Neural progenitor cell (in vitro differentiated cells): ENCODE results near the gene RPL6. TPM values are rescaled to one million over a fixed set of nuclear protein-coding genes. Genes with fewer than 3 reads are reported as not detected.

Experiments used
- DNase-seq: peaks from one replicate; pipeline ENCODE4 v3.0.0-alpha.2; 2016; ENCODE audit warnings: low spot score
- H2AFZ ChIP-seq: fragments of 200-600 bp; sonication (generic); replicated peaks from 2 replicates; pipeline ENCODE4 v1.6.1; 2016; ENCODE audit warnings: antibody characterized with exemption
- H3F3A ChIP-seq: fragments of 200-600 bp; sonication (generic); 2 replicates; pipeline ENCODE4 v1.6.1; 2016; ENCODE audit warnings: antibody characterized with exemption, low read depth
- H3K27ac ChIP-seq: fragments of 200-600 bp; sonication (generic); 2 replicates; pipeline ENCODE4 v1.5.1; 2016; ENCODE audit warnings: mild to moderate bottlenecking
- H3K27me3 ChIP-seq: fragments of 200-600 bp; sonication (generic); 2 replicates; pipeline ENCODE4 v1.6.1; 2016; ENCODE audit warnings: mild to moderate bottlenecking, moderate library complexity
- H3K36me3 ChIP-seq: fragments of 200-600 bp; sonication (generic); 2 replicates; pipeline ENCODE4 v1.5.1; 2016
- H3K4me1 ChIP-seq: fragments of 200-600 bp; sonication (generic); 2 replicates; pipeline ENCODE4 v1.6.1; 2016; ENCODE audit warnings: mixed run types
- H3K4me2 ChIP-seq: fragments of 200-600 bp; sonication (generic); 2 replicates; pipeline ENCODE4 v1.6.1; 2016
- H3K4me3 ChIP-seq: fragments of 200-600 bp; sonication (generic); 2 replicates; pipeline ENCODE4 v1.5.1; 2016
- H3K79me2 ChIP-seq: fragments of 200-600 bp; sonication (generic); 2 replicates; pipeline ENCODE4 v1.6.1; 2016; ENCODE audit warnings: low read depth
- H3K9ac ChIP-seq: fragments of 200-600 bp; sonication (generic); 2 replicates; pipeline ENCODE4 v1.6.1; 2016
- H3K9me3 ChIP-seq: fragments of 200-600 bp; sonication (generic); 2 replicates; pipeline ENCODE4 v1.5.1; 2016; ENCODE audit warnings: low read depth
- H4K20me1 ChIP-seq: fragments of 200-600 bp; sonication (generic); 2 replicates; pipeline ENCODE4 v1.6.1; 2016; ENCODE audit warnings: low read depth
- H3K27ac Mint-ChIP-seq: 3 replicates; pipeline ENCODE4 v1.8.0; 2021; ENCODE audit warnings: mixed read lengths
- H3K27me3 Mint-ChIP-seq: 2 replicates; pipeline ENCODE4 v1.8.0; 2022; ENCODE audit warnings: low read depth, mild to moderate bottlenecking, inconsistent platforms, moderate library complexity, mixed read lengths; ENCODE audit not compliant: insufficient read depth
- H3K36me3 Mint-ChIP-seq: 3 replicates; pipeline ENCODE4 v1.8.0; 2021; ENCODE audit warnings: mixed read lengths
- H3K4me1 Mint-ChIP-seq: 3 replicates; pipeline ENCODE4 v1.8.0; 2021; ENCODE audit warnings: mixed read lengths
- H3K4me3 Mint-ChIP-seq: 3 replicates; pipeline ENCODE4 v1.8.0; 2021; ENCODE audit warnings: mild to moderate bottlenecking, moderate library complexity, mixed read lengths
- H3K9me3 Mint-ChIP-seq: 3 replicates; pipeline ENCODE4 v1.8.0; 2020; ENCODE audit warnings: mixed read lengths
- EZH2 ChIP-seq: fragments of 200-600 bp; sonication (generic); IDR thresholded peaks from 2 replicates; pipeline ENCODE4 v1.6.1; 2017; ENCODE audit warnings: antibody characterized with exemption, mild to moderate bottlenecking, moderate library complexity
- EZH2phosphoT487 ChIP-seq: fragments of 200-600 bp; sonication (generic); IDR thresholded peaks from 2 replicates; pipeline ENCODE4 v1.6.1; 2017; ENCODE audit warnings: antibody characterized with exemption
- total RNA-seq: library from RNA; depleted of rRNA; stranded (reverse); fragments of >200 nt; gene quantifications from 2 replicates; pipeline ENCODE4 v1.2.3, GENCODE V29; 2015; ENCODE audit warnings: low replicate concordance
- TF ChIP-seq, protein P1 (sequence below): fragments of 200-600 bp; sonication (generic); IDR thresholded peaks from 2 replicates; pipeline ENCODE4 v1.5.1; 2017; ENCODE audit warnings: antibody characterized with exemption, mild to moderate bottlenecking

RPL6 gene
- total RNA-seq, 1 donor from 2014 or later: 3,685 TPM

DNA sequence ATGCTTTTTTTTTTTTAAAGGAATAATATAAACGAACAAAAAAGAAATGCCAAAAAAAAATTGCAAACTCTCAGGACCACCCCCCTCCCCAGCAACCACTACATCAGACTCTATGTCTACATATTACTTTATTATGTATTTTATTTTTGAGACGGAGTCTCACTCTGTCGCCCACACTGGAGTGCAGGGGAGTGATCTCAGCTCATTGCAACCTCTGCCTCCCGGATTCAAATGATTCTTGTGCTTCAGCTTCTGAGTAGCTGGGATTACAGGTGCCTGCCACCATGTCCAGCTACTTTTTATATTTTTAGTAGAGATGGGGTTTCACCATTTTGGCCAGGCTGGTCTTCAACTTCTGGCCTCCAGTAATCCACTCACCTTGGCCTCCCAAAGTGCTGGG, 50.1 kb downstream of the RPL6 start:
- H3K36me3 ChIP-seq: no peaks in the 10 kb centered on the region
- H3K27ac ChIP-seq: no peak overlapping the region
- H3K4me2 ChIP-seq: no peak overlapping the region
- Mint-ChIP-seq H3K27me3 (peaks cover 4% of the 10 kb centered on the region), H3K9me3 (no peaks in the 10 kb centered on the region), H3K36me3 (peaks cover 4% of the 10 kb centered on the region), H3K4me3 (no peak overlapping the region), H3K4me1 (peaks cover 4% of the 10 kb centered on the region), H3K27ac (no peak overlapping the region)
- no peak overlapping the region for H3K4me3 ChIP-seq
- no peaks in the 10 kb centered on the region for H3K4me1 ChIP-seq
- peaks cover 55% of the 10 kb centered on the region for H3K79me2 ChIP-seq
- H3K27me3 ChIP-seq: no peaks in the 10 kb centered on the region
- TF ChIP-seq, protein P1, sequence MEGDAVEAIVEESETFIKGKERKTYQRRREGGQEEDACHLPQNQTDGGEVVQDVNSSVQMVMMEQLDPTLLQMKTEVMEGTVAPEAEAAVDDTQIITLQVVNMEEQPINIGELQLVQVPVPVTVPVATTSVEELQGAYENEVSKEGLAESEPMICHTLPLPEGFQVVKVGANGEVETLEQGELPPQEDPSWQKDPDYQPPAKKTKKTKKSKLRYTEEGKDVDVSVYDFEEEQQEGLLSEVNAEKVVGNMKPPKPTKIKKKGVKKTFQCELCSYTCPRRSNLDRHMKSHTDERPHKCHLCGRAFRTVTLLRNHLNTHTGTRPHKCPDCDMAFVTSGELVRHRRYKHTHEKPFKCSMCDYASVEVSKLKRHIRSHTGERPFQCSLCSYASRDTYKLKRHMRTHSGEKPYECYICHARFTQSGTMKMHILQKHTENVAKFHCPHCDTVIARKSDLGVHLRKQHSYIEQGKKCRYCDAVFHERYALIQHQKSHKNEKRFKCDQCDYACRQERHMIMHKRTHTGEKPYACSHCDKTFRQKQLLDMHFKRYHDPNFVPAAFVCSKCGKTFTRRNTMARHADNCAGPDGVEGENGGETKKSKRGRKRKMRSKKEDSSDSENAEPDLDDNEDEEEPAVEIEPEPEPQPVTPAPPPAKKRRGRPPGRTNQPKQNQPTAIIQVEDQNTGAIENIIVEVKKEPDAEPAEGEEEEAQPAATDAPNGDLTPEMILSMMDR: no peak
- no peak for TF ChIP-seq EZH2phosphoT487
- TF ChIP-seq EZH2: no peak
- H3K9ac ChIP-seq: no peak overlapping the region
- no peak overlapping the region for H2AFZ ChIP-seq
- H3F3A ChIP-seq: no peaks in the 10 kb centered on the region
- H4K20me1 ChIP-seq: peaks cover 25% of the 10 kb centered on the region
- DNase-seq: no peak
- H3K9me3 ChIP-seq: no peaks in the 10 kb centered on the region

DNA sequence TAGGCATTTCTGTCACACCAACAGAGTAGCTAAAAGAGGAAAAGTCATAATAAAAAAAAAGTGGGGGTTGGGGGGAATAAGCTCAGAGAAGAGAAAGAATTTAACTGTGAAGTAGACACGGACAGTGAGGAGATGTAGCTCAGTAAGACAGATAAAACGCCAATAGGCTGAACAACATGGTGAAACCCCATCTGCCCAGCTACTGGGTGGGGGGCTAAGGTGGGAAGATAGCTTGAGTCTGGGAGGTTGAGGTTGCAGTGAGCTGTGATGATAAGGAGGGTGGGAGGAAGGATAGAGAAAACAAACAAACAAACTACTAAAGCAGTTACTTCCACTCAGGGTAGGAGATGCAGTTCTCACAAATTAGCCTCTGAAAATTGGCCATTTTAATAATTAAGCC, 52.2 kb downstream of the RPL6 start:
- H3K4me1 Mint-ChIP-seq: peaks cover 3% of the 10 kb centered on the region
- no peak overlapping the region for H3K4me3 ChIP-seq
- H3K36me3 ChIP-seq: no peaks in the 10 kb centered on the region
- no peak overlapping the region for H3K4me3 Mint-ChIP-seq
- H3K9ac ChIP-seq: no peak overlapping the region
- peaks cover 21% of the 10 kb centered on the region for H4K20me1 ChIP-seq
- TF ChIP-seq EZH2 (no peak), EZH2phosphoT487 (no peak)
- TF ChIP-seq, protein P1: no peak
- no peaks in the 10 kb centered on the region for H3K27me3 ChIP-seq
- H3K27ac ChIP-seq: no peak overlapping the region
- H3K9me3 ChIP-seq: no peaks in the 10 kb centered on the region
- H3K27ac Mint-ChIP-seq: no peak overlapping the region
- H3K4me1 ChIP-seq: no peaks in the 10 kb centered on the region
- peaks cover 4% of the 10 kb centered on the region for H3K27me3 Mint-ChIP-seq
- H2AFZ ChIP-seq: no peak overlapping the region
- H3K79me2 ChIP-seq: peaks cover 45% of the 10 kb centered on the region
- no peaks in the 10 kb centered on the region for H3K9me3 Mint-ChIP-seq
- DNase-seq: no peak
- H3K4me2 ChIP-seq: no peak overlapping the region
- peaks cover 4% of the 10 kb centered on the region for H3K36me3 Mint-ChIP-seq
- no peaks in the 10 kb centered on the region for H3F3A ChIP-seq

Other genes with a start within 250 kb of the RPL6 start
- gene HECTD4, start 27.2 kb downstream of the RPL6 start, total RNA-seq: 11.0 and 16.8 TPM in 2 replicates
- gene PTPN11, start 9.3 kb upstream of the RPL6 start, total RNA-seq: 67.5 and 85.2 TPM in 2 replicates